Measurements from ENCODE around the gene HNRNPA3.
"Not testable (repeated sequence)": the region's sequence is repeated elsewhere in the genome, so short reads cannot be mapped to it uniquely, and the experiment has no call there.

The HNRNPA3 gene

DNA sequence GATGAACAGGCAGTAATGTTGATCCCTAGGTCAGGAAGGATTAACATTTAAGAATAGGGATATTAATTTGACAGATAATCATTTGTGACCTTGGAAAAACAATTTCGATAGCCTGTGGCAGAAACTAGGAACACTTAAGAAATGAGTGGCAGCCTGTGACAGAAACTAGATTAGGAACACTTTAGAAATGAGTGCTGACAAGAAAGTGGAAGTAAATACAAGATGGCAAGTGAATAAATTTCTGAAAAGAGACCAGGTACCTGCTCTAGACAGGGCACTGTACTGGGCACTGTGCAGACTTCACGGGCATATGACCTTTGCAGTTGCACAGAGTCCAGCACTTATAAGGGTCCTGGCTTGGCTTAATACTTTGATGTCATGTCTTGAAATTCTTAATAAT, 5.5 kb upstream of the HNRNPA3 start:
- TF ChIP-seq, protein P1, sequence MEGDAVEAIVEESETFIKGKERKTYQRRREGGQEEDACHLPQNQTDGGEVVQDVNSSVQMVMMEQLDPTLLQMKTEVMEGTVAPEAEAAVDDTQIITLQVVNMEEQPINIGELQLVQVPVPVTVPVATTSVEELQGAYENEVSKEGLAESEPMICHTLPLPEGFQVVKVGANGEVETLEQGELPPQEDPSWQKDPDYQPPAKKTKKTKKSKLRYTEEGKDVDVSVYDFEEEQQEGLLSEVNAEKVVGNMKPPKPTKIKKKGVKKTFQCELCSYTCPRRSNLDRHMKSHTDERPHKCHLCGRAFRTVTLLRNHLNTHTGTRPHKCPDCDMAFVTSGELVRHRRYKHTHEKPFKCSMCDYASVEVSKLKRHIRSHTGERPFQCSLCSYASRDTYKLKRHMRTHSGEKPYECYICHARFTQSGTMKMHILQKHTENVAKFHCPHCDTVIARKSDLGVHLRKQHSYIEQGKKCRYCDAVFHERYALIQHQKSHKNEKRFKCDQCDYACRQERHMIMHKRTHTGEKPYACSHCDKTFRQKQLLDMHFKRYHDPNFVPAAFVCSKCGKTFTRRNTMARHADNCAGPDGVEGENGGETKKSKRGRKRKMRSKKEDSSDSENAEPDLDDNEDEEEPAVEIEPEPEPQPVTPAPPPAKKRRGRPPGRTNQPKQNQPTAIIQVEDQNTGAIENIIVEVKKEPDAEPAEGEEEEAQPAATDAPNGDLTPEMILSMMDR (IDR thresholded peaks at IDR 0.05; ENCODE audit: insufficient read depth, low read depth, low read length, missing control alignments): no peak
- no peak overlapping the region for H3K4me3 ChIP-seq (ENCODE audit: low read length)
- no peak for DNase-seq (ENCODE audit: low read depth)

DNA sequence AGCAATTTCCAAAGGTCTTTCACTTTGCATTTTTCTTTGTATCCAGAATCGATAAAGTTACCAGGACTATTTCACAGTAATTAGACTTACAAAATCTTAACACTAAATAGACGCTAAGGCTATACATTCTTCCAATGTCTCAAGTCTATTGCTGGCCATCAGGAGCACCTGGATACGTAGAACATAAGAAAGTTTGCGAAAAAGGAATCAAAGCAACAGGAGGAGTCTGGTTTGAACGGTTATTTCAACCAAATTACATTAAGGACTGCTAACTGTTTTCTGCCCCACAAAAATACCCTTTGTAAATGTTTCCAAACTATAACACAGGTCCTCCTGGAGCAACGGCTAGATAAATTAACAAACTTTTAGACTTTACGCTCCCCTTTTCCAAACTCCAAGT, 1.4 kb upstream of the HNRNPA3 start:
- TF ChIP-seq, protein P1 (IDR thresholded peaks at IDR 0.05; ENCODE audit: insufficient read depth, low read depth, low read length, missing control alignments): no peak
- H3K4me3 ChIP-seq (ENCODE audit: low read length): peak overlapping the region; percentile 47
- DNase-seq (ENCODE audit: low read depth): no peak

DNA sequence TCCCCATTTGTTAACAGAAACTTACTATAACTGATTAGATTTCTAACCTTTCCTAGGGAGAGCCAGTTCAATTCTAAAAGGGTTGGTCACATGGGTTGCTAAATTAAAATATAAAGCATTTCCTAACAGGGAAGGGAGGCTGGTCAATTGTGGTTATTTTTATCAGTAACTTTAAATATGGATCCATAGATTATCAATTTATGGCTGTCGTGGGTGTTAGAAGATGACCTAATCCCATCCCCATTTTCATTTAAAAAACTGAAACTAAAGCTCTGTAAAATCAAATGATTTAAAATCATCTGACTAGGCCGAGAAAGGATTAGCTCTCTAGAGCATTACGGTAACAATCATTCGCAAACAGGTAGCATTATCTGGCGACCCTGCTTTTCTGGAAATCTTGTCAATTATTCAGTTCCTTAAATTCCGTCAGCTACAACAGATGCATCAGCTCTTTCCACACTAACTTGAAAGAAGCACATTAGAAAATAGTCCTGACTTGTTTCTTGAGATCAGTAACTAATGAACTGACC, 953 bp upstream of the HNRNPA3 start:
- no peak for DNase-seq (ENCODE audit: low read depth)
- peak overlapping the region; percentile 47 for H3K4me3 ChIP-seq (ENCODE audit: low read length)
- TF ChIP-seq, protein P1 (IDR thresholded peaks at IDR 0.05; ENCODE audit: insufficient read depth, low read depth, low read length, missing control alignments): no peak

DNA sequence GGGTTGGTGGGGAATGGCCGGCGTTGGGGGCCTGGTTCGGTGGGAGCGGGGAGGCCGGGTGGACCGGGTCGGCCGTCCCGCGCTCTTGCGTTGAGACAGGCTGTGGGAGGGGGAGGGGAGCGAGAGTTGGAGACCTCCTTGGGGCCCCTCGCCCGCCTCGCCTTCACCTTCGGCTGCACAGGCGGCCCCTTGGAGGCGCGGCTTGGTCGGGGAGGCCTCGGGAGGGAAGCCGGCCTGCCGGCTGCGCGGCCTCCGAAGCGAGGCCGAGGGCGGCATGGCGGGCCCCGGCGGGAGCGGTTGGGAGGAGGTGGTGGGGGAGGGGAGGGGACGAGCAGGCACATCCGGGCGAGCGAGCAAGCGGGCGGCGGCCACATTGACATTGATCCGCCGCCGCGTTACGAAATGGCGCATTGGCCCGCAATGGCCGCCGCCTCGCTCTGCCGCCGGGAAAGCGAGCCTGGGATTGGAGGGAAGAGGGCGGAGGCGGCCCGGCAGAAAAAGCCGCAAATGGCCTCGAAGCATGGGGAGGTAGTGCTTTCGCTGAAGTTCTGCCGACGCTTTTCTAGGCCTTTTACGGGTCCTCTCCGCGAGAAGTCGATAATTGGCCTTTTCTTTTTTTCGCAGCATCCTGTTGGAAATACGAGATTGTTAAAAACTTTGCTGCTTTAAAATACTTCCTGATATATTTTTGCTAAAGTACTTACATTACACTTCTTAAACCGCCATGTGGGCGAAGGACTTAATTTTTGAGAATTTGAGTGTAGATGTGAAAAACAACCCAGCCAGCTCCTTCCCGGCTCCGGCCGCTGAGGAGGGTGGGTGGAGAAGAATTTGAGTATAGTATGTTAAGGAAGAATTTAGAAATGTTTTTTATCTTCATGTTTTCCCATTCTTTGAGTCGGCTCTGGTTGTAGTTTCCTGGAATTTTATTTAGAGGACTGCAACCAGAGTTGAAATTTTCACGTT, 580 bp downstream of the HNRNPA3 start:
- peak overlapping the region; percentile 65 for H3K4me3 ChIP-seq (ENCODE audit: low read length)
- TF ChIP-seq, protein P1 (IDR thresholded peaks at IDR 0.05; ENCODE audit: insufficient read depth, low read depth, low read length, missing control alignments): no peak
- DNase-seq (ENCODE audit: low read depth): peak; percentile 95

DNA sequence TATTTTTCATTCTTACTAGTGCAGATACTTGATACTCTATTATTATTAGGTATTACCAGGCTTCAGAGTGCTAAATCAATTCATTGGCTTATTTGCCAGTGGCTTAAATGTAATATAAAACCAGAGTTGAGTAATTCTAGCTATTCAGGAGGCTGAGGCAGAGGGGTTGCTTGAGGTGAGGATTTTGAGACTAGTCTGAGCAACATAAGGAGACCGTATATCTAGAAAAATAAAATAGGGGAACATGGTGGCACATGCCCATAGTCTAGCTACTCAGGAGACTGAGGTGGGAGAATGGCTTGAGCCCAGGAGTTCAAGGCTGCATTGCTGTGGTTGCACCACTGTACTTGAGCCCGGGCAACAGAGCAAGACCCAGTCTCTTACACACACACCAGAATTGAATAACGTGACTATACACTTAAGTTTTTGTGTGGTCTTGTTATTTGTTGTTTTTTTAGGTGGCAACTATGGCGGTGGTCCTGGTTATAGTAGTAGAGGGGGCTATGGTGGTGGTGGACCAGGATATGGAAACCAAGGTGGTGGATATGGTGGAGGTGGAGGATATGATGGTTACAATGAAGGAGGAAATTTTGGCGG, 4.8 kb downstream of the HNRNPA3 start:
- TF ChIP-seq, protein P1 (IDR thresholded peaks at IDR 0.05; ENCODE audit: insufficient read depth, low read depth, low read length, missing control alignments): no peak
- H3K4me3 ChIP-seq (ENCODE audit: low read length): no peak overlapping the region
- no peak for DNase-seq (ENCODE audit: low read depth)

DNA sequence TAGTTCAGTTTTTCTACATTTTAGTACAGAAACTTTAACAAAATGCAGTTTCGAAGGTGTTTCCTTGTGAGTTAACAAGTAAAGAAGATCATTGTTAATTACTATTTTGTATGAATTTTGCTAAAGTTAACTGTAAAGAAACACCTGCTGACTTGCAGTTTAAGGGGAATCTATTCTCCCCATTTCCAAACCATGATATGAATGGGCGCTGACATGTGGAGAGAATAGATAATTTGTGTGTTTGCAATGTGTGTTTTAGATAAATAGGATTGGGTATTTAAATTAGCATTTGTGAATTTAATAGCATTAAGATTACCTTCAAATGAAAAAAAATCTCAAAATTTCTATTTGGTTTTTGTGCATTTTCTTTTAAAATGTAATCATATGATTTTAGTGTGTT, 7.2 kb downstream of the HNRNPA3 start:
- not testable (repeated sequence) for DNase-seq (ENCODE audit: low read depth)

DNA sequence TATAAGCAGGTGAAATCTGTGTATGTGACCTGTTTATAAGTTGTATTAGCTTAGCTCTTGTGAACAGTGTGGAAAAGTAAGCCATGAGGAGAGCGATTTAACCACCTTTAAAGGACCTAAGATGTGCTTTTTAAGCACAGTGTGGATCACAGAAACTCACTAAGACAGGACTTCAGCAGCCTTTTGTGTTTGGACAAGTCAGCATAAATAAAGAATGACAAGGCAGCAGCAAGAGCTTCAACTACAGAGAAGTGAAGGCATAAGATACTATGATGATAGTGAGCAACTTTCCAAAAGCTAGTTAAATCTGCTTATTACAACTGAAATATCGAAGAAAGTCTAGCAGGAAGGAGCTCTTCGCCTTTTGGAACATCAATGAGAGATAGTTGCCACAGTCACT, 8.9 kb downstream of the HNRNPA3 start:
- no peak for DNase-seq (ENCODE audit: low read depth)
- H3K4me3 ChIP-seq (ENCODE audit: low read length): no peak overlapping the region

More for the DNA sequence above, 7.2 kb downstream of the HNRNPA3 start:
- not testable (repeated sequence) for H3K4me3 ChIP-seq (ENCODE audit: low read length)

More for the DNA sequence above, 8.9 kb downstream of the HNRNPA3 start:
- TF ChIP-seq, protein P1 (IDR thresholded peaks at IDR 0.05; ENCODE audit: insufficient read depth, low read depth, low read length, missing control alignments): no peak

Measured in epithelial cell of esophagus (primary cell).